Nephron progenitor cell (in vitro differentiated cells): Measurements from ENCODE around the gene PLK2.

Experiments
- DNase-seq: peaks from one replicate; pipeline ENCODE4 v3.0.0; 2021
- H3K27ac Mint-ChIP-seq: 2 replicates; pipeline ENCODE4 v1.8.0; 2021; ENCODE audit warnings: mild to moderate bottlenecking, moderate library complexity, mixed read lengths
- H3K27me3 Mint-ChIP-seq: 2 replicates; pipeline ENCODE4 v1.8.0; 2021; ENCODE audit warnings: mild to moderate bottlenecking, low read depth, mixed read lengths; ENCODE audit not compliant: poor library complexity
- H3K36me3 Mint-ChIP-seq: 2 replicates; pipeline ENCODE4 v1.8.0; 2021; ENCODE audit warnings: low read depth, mixed read lengths
- H3K4me1 Mint-ChIP-seq: 2 replicates; pipeline ENCODE4 v1.8.0; 2021; ENCODE audit warnings: mixed read lengths
- H3K4me3 Mint-ChIP-seq: 2 replicates; pipeline ENCODE4 v1.8.0; 2021; ENCODE audit warnings: mild to moderate bottlenecking, moderate library complexity, mixed read lengths
- H3K9me3 Mint-ChIP-seq: 2 replicates; pipeline ENCODE4 v1.8.0; 2021; ENCODE audit warnings: mild to moderate bottlenecking, moderate library complexity, mixed read lengths
- TF ChIP-seq, protein P1 (sequence below): fragments of 200-600 bp; sonication (generic); IDR thresholded peaks from 2 replicates; pipeline ENCODE4 v1.5.0; 2021; ENCODE audit warnings: antibody characterized with exemption

Gene PLK2

DNA sequence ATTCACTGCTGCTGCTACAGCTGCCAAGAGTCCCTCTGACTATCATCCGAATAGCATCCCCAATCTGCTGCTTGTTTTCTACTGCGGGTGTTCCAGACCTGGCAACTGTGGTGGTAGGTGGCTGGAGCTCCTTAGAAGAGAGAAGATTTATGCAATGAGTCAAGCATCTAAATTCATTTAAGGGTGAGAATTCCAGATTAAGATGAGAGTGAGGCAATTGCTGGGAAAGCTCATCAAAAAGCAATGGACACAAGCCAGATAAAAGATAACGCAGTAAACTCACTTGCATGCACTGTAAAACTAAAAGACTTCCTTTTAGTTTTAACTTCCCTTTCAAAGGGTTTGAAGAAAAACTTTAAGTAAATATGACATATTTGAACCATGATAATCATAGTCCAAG lies 3.9 kb downstream of the PLK2 start:
- Mint-ChIP-seq H3K4me1 (peaks cover 44% of the 10 kb centered on the region), H3K27ac (no peak overlapping the region), H3K4me3 (no peak overlapping the region)

DNA sequence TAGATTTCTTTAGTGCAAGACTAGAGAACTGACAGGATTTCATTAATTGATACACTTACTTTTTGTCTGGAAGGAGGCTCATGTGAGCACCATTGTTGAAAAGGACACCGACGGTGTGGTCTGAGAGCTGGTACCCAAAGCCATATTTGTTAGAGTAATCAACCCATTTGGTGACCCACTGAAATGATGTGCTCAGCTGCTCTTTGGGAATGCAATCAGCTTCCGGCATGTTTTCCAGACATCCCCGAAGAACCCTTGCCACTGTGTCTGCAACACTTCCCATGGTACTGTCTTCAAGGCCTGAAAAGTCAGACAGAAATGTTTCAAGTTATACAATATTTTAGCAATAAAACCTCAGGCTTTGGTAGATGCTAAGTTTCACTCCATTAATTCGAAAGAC lies 4.4 kb downstream of the PLK2 start:
- Mint-ChIP-seq H3K27me3 (no peaks in the 10 kb centered on the region), H3K4me3 (no peak overlapping the region), H3K36me3 (peaks cover 72% of the 10 kb centered on the region), H3K27ac (no peak overlapping the region), H3K9me3 (no peaks in the 10 kb centered on the region), H3K4me1 (peaks cover 40% of the 10 kb centered on the region)
- TF ChIP-seq, protein P1, sequence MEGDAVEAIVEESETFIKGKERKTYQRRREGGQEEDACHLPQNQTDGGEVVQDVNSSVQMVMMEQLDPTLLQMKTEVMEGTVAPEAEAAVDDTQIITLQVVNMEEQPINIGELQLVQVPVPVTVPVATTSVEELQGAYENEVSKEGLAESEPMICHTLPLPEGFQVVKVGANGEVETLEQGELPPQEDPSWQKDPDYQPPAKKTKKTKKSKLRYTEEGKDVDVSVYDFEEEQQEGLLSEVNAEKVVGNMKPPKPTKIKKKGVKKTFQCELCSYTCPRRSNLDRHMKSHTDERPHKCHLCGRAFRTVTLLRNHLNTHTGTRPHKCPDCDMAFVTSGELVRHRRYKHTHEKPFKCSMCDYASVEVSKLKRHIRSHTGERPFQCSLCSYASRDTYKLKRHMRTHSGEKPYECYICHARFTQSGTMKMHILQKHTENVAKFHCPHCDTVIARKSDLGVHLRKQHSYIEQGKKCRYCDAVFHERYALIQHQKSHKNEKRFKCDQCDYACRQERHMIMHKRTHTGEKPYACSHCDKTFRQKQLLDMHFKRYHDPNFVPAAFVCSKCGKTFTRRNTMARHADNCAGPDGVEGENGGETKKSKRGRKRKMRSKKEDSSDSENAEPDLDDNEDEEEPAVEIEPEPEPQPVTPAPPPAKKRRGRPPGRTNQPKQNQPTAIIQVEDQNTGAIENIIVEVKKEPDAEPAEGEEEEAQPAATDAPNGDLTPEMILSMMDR, result no peak
- no peak for DNase-seq

More for the DNA sequence above, 3.9 kb downstream of the PLK2 start:
- no peaks in the 10 kb centered on the region for H3K27me3 Mint-ChIP-seq
- no peak for DNase-seq
- H3K36me3 Mint-ChIP-seq, result peaks cover 66% of the 10 kb centered on the region
- no peaks in the 10 kb centered on the region for H3K9me3 Mint-ChIP-seq
- TF ChIP-seq, protein P1, result no peak

DNA sequence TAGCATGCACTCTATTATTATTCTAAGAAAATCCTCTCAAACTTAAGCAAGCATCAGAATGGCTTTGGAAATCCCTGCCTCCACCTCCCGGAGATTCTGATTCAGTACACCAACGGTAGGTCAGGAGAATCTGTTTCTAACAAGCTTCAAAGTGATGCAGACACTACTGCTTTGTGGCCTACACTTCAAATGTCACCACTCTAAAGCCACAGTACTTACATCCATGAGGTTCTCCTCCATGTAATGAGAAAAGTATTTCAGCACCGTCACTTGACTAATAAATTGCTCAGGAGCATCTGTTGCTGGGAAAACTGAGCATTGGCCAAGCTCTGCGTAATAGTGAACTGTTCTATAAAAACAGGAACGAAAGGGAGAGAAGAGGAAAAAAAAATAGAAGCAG lies 4.8 kb downstream of the PLK2 start:
- no peak for DNase-seq
- Mint-ChIP-seq H3K27me3 (no peaks in the 10 kb centered on the region), H3K36me3 (peaks cover 72% of the 10 kb centered on the region), H3K9me3 (no peaks in the 10 kb centered on the region), H3K27ac (no peak overlapping the region), H3K4me3 (no peak overlapping the region), H3K4me1 (peaks cover 40% of the 10 kb centered on the region)
- TF ChIP-seq, protein P1, result no peak

DNA sequence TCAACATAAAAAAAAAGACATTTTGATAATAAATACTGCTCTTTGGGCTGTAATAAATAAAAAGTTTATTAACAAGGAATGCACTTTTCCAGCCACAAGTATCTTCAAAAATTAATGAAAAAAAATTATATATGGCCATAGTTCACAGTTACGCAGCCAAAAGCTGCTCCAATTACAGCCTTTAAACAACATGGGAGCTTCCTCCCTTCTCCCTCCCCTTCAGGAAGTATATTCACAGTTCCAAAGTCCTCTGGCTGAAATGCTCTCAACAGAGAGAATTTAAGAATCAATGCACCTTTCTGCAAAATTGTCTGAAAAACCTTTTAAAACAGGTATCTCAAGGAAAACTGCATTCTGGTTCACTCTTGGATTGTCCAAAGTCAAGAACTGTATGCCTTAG lies 5.9 kb downstream of the PLK2 start:
- H3K9me3 Mint-ChIP-seq, result no peaks in the 10 kb centered on the region
- peaks cover 72% of the 10 kb centered on the region for H3K36me3 Mint-ChIP-seq
- peaks cover 40% of the 10 kb centered on the region for H3K4me1 Mint-ChIP-seq
- no peak overlapping the region for H3K27ac Mint-ChIP-seq
- H3K27me3 Mint-ChIP-seq, result no peaks in the 10 kb centered on the region
- TF ChIP-seq, protein P1, result no peak
- no peak for DNase-seq
- H3K4me3 Mint-ChIP-seq, result no peak overlapping the region

DNA sequence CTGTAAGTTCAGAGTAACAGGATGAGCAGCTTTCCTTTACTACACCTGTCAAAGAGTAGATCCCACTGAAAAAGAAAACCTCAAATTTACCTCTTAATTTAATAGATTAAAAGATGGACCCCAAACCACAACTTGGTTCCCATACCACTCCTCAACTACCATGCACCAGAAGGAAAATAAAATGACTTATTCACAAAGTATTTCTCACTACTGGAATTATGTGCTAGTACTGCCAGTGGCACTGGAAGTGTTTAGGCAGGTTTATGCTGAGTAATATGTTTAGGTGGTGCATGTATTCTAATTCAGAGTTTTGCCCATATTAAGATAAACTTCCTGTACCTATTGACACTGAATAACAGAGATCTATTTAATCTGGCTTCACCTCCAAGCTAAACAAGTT lies 6.6 kb downstream of the PLK2 start:
- TF ChIP-seq, protein P1, result no peak
- Mint-ChIP-seq H3K27me3 (no peaks in the 10 kb centered on the region), H3K36me3 (peaks cover 72% of the 10 kb centered on the region), H3K4me3 (no peak overlapping the region), H3K9me3 (no peaks in the 10 kb centered on the region), H3K4me1 (peaks cover 34% of the 10 kb centered on the region), H3K27ac (no peak overlapping the region)
- DNase-seq, result no peak

DNA sequence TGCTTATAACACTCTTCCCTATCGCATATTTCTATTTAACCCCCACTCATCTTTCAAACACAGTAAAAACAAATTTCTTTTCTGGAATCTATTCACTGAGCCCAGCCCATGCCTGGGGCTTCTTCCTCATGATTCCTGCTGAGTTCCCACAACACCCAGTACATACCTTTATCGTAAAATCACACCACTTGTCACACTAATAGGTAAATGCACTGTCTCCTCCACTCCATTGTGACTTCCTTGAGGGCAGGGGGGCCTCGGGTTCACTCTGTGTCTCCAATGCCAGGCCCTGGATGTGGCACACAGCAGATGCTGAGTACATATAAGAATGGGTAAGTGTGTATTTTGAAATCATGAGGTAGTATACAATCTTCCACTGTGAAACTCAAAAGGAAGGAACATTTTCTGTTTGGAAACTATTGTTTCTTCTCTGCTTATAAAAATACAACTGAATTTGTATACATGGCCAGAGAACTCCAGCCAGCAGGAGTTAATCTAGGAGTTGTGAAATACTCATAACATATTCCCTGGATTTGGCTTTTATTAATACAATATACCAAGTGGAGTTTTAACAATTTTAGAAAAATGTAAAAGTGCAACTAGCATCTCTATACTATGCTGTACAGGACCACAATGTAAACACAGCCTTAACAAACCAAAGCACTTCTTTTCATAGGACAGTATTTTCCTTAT lies 7.2 kb downstream of the PLK2 start:
- Mint-ChIP-seq H3K27ac (no peak overlapping the region), H3K4me3 (no peak overlapping the region), H3K27me3 (no peaks in the 10 kb centered on the region)

More for the DNA sequence above, 7.2 kb downstream of the PLK2 start:
- DNase-seq, result no peak
- TF ChIP-seq, protein P1, result no peak
- H3K4me1 Mint-ChIP-seq, result peaks cover 28% of the 10 kb centered on the region
- H3K9me3 Mint-ChIP-seq, result no peaks in the 10 kb centered on the region
- peaks cover 67% of the 10 kb centered on the region for H3K36me3 Mint-ChIP-seq
